ENCODE measurements around the gene MIDN.

MIDN gene

GRCh38 chr19:1220976-1221903 lies 27.1 kb upstream of the MIDN start:
- DNase-seq (ENCODE audit: low spot score): peak; percentile 42

DNA sequence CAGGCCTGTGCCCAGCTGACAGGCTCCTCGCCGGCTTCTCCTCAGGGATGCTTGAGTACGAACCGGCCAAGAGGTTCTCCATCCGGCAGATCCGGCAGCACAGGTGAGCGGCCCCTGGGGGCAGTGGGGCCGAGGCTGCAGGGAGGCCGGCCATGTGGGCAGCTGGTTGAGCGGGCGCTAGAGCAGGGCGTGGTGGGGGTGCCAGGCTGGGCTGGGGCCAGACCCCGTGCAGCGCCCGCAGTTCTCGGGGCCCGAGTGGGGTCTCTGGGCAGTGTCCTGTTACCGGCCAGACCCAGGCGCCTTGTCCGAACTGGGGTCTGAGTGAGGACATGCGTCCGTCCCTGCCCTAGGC lies 26.5 kb upstream of the MIDN start:
- no peak for DNase-seq (ENCODE audit: low spot score)

GRCh38 chr19:1222394-1222793 lies 26.0 kb upstream of the MIDN start:
- DNase-seq (ENCODE audit: low spot score): no peak

DNA sequence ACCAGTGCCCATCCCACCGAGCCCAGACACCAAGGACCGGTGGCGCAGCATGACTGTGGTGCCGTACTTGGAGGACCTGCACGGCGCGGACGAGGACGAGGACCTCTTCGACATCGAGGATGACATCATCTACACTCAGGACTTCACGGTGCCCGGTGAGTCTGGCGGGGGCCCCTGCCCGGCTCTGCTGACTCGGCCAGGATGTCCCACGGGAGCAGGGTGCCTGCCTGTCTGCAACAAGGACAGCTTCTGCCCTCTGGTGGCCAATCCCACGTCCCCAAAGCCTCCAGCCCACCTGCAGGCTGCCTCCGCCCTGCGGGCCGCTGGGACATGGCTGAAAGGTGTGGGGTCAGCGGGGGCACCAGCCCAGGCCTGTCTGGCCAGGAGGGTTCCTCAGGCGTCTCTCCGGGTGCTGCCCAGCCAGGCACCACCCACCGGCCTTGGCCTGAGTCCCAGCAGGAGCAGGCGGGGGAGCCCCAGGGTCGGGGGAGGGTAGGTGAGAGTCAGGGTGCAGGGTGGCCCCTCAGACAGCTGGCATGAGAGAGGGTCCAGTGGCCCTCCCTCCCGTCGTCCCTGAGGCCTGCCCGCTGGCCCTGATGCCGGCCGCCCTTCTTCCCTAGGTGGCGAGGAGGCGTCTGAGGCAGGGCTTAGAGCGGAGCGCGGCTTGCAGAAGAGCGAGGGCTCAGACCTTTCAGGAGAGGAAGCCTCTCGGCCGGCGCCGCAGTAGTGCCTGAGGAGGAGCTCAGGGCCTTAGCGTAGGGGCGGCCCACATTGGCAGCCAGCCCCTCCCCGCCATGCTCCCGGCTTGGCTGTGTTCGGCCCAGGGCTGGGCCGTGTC lies 25.1 kb upstream of the MIDN start:
- DNase-seq (ENCODE audit: low spot score): peak; percentile 53

DNA sequence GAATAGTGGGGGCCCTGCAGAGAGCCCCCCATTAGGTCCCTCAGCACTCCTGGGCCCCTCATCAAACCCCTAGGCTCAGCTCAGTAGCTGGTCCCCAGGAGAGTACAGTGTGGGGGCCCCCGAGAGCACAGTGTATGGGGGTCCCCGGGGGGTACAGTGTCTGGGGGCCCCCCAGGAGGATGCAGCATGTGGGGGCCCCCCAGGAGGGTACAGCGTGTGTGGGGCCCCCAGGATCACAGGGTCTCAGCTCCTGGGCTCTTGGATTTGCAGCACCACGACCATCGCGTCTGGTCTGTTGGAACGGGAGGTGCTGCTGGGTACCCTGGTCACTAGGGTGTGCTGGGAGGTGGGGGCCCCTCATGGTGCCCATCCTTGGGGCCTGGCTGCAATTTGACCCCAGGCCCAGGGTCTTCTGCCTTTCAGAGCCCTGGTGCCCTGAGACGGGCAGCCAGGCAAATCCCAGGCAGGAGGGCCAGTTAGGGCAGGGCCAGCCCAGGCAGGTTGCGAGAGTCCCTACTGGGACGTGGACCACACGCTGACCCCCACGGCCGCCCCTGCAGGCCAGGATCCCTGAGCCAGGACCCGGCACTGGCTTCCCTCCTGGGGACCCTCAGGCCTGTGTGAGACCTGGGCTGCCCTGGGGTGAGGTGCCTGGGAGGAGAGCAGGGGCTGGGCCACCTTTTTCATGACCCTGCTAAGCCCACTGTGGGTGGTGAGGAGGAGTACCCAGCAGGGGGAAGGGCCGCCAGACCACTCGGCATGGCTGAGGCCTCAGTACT lies 24.1 kb upstream of the MIDN start:
- DNase-seq (ENCODE audit: low spot score): no peak

DNA sequence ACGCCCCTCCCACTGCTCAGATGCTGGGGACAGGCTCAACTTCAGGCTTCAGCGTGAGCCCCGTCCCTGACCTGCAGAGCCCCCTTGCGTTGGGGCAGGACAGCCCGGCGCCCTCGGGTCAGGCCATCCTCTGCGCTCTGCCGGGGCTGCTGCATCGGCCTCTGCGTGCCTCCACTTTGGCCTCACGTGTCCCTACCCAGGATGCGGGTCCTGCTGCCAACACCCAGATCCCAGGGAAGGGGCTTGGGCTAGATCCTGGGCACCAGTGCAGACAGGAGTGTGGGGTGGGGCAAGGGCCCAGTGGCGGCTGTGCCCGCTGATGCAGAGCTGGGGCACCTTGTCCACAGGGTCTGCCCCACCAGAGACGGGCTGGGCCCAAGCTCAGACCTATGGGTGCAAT lies 23.5 kb upstream of the MIDN start:
- DNase-seq (ENCODE audit: low spot score): no peak

- no peak for DNase-seq (ENCODE audit: low spot score)
These were observed 22.8 kb upstream of the MIDN start for GRCh38 chr19:1225440-1226226.

DNA sequence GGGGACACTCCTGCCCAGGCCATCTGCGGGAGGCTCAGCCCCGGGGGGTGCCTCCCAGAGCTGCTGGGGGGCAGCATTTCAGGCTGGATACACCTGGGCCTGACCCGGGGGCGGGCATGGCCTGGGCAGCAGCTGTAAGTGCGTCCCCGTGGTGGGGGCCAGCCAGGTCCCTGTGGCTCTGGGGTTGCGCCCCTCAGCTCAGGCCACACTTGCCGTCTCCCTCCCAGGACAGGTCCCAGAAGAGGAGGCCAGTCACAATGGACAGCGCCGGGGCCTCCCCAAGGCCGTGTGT lies 22.2 kb upstream of the MIDN start:
- no peak for DNase-seq (ENCODE audit: low spot score)

GRCh38 chr19:1226522-1227303 lies 21.7 kb upstream of the MIDN start:
- no peak for DNase-seq (ENCODE audit: low spot score)

GRCh38 chr19:1227304-1228054 lies 20.9 kb upstream of the MIDN start:
- no peak for DNase-seq (ENCODE audit: low spot score)

- DNase-seq (ENCODE audit: low spot score): no peak
These were observed 20.0 kb upstream of the MIDN start for GRCh38 chr19:1228161-1228957.

- DNase-seq (ENCODE audit: low spot score): no peak
These were observed 19.1 kb upstream of the MIDN start for GRCh38 chr19:1229056-1229923.

- DNase-seq (ENCODE audit: low spot score): no peak
These were observed 18.2 kb upstream of the MIDN start for GRCh38 chr19:1229924-1230782.

DNA sequence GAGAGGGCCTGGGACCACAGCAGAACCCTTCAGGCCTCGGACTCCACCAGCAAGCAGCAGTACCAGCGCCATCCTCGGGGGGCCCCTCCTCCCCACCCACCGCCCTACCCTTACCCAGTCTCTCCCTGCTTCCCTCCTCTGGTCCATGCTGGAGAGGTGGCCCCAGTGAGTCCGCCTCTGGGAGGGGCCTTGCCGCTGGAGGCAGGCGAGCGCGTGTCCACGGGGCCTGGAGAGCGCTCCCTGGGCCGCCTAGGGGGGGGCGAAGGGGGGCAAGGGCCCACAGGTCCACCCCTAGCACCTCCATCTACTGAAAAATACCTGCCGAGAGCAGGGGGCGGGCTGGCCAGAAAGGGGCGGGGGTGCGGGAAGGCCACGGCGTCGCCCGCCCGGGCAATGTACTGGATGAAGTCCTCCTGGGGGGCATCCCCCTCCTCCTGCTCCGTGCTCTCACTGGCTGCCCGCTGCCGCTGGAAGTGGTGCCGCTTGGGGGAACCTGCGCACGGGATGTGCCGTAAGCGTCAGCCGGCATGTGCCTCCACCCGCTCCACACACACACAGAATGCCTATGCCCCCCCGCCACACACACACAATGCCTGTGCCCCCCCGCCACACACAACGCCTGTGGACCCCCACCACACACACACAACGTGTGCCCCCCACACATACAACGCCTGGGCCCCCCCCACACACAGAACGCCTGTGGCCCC lies 17.4 kb upstream of the MIDN start:
- no peak for DNase-seq (ENCODE audit: low spot score)

- peak; percentile 44 for DNase-seq (ENCODE audit: low spot score)
These were observed 16.4 kb upstream of the MIDN start for GRCh38 chr19:1231729-1232637.

DNA sequence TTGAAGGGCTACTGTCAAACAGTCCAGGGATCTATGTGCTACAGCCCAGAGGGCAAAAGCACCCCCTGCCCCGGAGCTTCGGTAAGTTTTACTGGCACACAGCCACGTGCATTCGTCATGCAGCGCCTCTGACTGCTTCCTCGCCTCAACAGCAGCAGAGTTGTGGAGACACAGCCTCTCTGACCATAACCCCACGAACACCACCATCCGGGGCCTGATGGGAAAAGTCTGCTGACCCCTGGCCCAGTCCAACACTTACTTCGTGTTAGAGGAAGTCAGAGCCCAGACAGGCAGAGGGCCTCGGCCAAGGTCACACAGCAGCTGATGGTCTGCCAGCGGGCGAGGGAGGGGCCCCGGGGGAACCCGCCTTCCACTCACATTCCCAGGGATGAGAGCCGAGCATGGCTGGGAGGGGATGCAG lies 15.7 kb upstream of the MIDN start:
- peak; percentile 69 for DNase-seq (ENCODE audit: low spot score)

Data from kidney tubule cell (primary cell).